ENCODE measurements around the gene MORN4. TPM values are rescaled to one million over a fixed set of nuclear protein-coding genes. Genes with fewer than 3 reads are reported as not detected.

The MORN4 gene
- total and polyA plus RNA-seq, 9 of the 15 experiments (the other 6 are each of a cell fraction or from before 2014, with no cell fraction given) = 8.3 to 23.9 (median 11.7) TPM

GRCh38 chr10:97570789-97571471 lies 62.4 kb downstream of the MORN4 start (continued):
- no peak for TF ChIP-seq MITF (IDR thresholded peaks at IDR 0.05)
- TF ChIP-seq RNF219 (CRISPR knock-in tag; IDR thresholded peaks at IDR 0.05) = no peak
- no peak for TF ChIP-seq EWSR1 (IDR thresholded peaks at IDR 0.05; ENCODE audit: borderline replicate concordance, low read depth, partially characterized antibody)
- TF ChIP-seq NELFE (IDR thresholded peaks at IDR 0.05; ENCODE audit: insufficient read depth, insufficient read length) = no peak
- no peak for TF ChIP-seq HSF4 (CRISPR knock-in tag; IDR thresholded peaks at IDR 0.05; ENCODE audit: borderline replicate concordance)
